HepG2 (cell line): ENCODE data around the gene C5AR1. TPM values are rescaled to one million over a fixed set of nuclear protein-coding genes. Genes with fewer than 3 reads are reported as not detected.
A peak's percentile ranks its signal among the peaks of the same experiment; 100 is the strongest.

ENCODE experiments used
- ATF7-NPFF ChIP-seq: sonication (generic); formaldehyde crosslinking; IDR thresholded peaks from 2 replicates; pipeline ENCODE4 v1.8.1; 2023; ENCODE audit warnings: mild to moderate bottlenecking, low read depth, missing genetic modification reagents, moderate library complexity
- CAMTA2 ChIP-seq: sonication (generic); formaldehyde crosslinking; IDR thresholded peaks from 2 replicates; pipeline ENCODE4 v1.4.0; 2020; ENCODE audit warnings: mild to moderate bottlenecking, missing genetic modification reagents, borderline replicate concordance
- CEBPZ ChIP-seq: IDR thresholded peaks from 2 replicates; pipeline ENCODE4 v1.6.1; 2012; ENCODE audit warnings: low read length, improper control_type of control experiment
- CENPX ChIP-seq: sonication (generic); formaldehyde crosslinking; IDR thresholded peaks from 2 replicates; pipeline ENCODE4 v1.9.0; 2021; ENCODE audit warnings: mild to moderate bottlenecking, missing genetic modification reagents, moderate library complexity
- GABPB1 ChIP-seq: IDR thresholded peaks from 2 replicates; pipeline ENCODE4 v1.6.1; 2016; ENCODE audit warnings: mild to moderate bottlenecking, missing genetic modification reagents, moderate library complexity, missing compliant biosample characterization
- HCFC1 ChIP-seq: fragments of 150-350 bp; IDR thresholded peaks from 2 replicates; pipeline ENCODE4 v1.6.1; 2014; ENCODE audit warnings: low read depth, low read length
- HHEX ChIP-seq: IDR thresholded peaks from 2 replicates; pipeline ENCODE4 v1.6.1; 2016; ENCODE audit warnings: control low read depth
- IKZF4 ChIP-seq: sonication (generic); formaldehyde crosslinking; IDR thresholded peaks from 2 replicates; pipeline ENCODE4 v1.5.1; 2020; ENCODE audit warnings: borderline replicate concordance, mild to moderate bottlenecking, low read depth, missing genetic modification reagents; ENCODE audit errors: not compliant biosample characterization
- JUNB ChIP-seq: sonication (generic); formaldehyde crosslinking; IDR thresholded peaks from 2 replicates; pipeline ENCODE4 v1.8.0; 2022; ENCODE audit warnings: missing genetic modification reagents, mild to moderate bottlenecking, borderline replicate concordance
- KDM5B ChIP-seq: sonication (generic); formaldehyde crosslinking; IDR thresholded peaks from 2 replicates; pipeline ENCODE4 v1.4.0; 2020; ENCODE audit warnings: missing genetic modification reagents, mild to moderate bottlenecking, borderline replicate concordance
- KLF11 ChIP-seq: IDR thresholded peaks from 2 replicates; pipeline ENCODE4 v1.6.1; 2016; ENCODE audit warnings: missing compliant biosample characterization
- MTF2 ChIP-seq: sonication (generic); formaldehyde crosslinking; IDR thresholded peaks from 2 replicates; pipeline ENCODE4 v1.5.0; 2020; ENCODE audit warnings: missing genetic modification reagents, borderline replicate concordance
- NFE2L2 ChIP-seq: fragments of 150-350 bp; IDR thresholded peaks from 2 replicates; pipeline ENCODE4 v1.6.1; 2014; ENCODE audit warnings: low read length
- NFIC ChIP-seq: IDR thresholded peaks from 2 replicates; pipeline ENCODE4 v1.6.1; 2012; ENCODE audit warnings: mild to moderate bottlenecking, low read length, inconsistent platforms
- NFKBIZ ChIP-seq: IDR thresholded peaks from 2 replicates; pipeline ENCODE4 v1.6.1; 2018; ENCODE audit warnings: missing genetic modification reagents, missing compliant biosample characterization
- POGZ ChIP-seq: sonication (generic); formaldehyde crosslinking; IDR thresholded peaks from 2 replicates; pipeline ENCODE4 v1.4.0; 2020; ENCODE audit warnings: mild to moderate bottlenecking, missing genetic modification reagents
- PPARG ChIP-seq: conservative IDR thresholded peaks from 2 replicates; pipeline ENCODE4 v1.6.1; 2016; ENCODE audit warnings: missing biosample characterization, missing genetic modification reagents
- REXO4 ChIP-seq: sonication (generic); formaldehyde crosslinking; IDR thresholded peaks from 2 replicates; pipeline ENCODE4 v1.8.0; 2022; ENCODE audit warnings: missing genetic modification reagents, mild to moderate bottlenecking, borderline replicate concordance
- RFXANK ChIP-seq: IDR thresholded peaks from 2 replicates; pipeline ENCODE4 v1.6.1; 2016
- ZBTB43 ChIP-seq: sonication (generic); formaldehyde crosslinking; conservative IDR thresholded peaks from 2 replicates; pipeline ENCODE4 v1.4.0; 2020; ENCODE audit warnings: missing genetic modification reagents
- ZKSCAN8 ChIP-seq: IDR thresholded peaks from 2 replicates; pipeline ENCODE4 v1.6.1; 2016; ENCODE audit warnings: borderline replicate concordance, missing genetic modification reagents, missing compliant biosample characterization
- ZNF138 ChIP-seq: sonication (generic); formaldehyde crosslinking; IDR thresholded peaks from 2 replicates; pipeline ENCODE4 v1.5.0; 2020; ENCODE audit warnings: mild to moderate bottlenecking, low read depth, missing genetic modification reagents
- ZNF331 ChIP-seq: sonication (generic); formaldehyde crosslinking; IDR thresholded peaks from 2 replicates; pipeline ENCODE4 v1.4.0; 2020; ENCODE audit warnings: missing genetic modification reagents
- ZNF496 ChIP-seq: sonication (generic); formaldehyde crosslinking; IDR thresholded peaks from 2 replicates; pipeline ENCODE4 v1.8.1; 2023; ENCODE audit warnings: mild to moderate bottlenecking, moderate library complexity, missing genetic modification reagents; ENCODE audit not compliant: insufficient replicate concordance
- ZNF564 ChIP-seq: sonication (generic); formaldehyde crosslinking; IDR thresholded peaks from 2 replicates; pipeline ENCODE4 v1.8.1; 2023; ENCODE audit warnings: mild to moderate bottlenecking, missing genetic modification reagents
- ZNF639 ChIP-seq: conservative IDR thresholded peaks from 2 replicates; pipeline ENCODE4 v1.6.1; 2018; ENCODE audit warnings: missing genetic modification reagents
- polyA plus RNA-seq, 8 experiments: library from polyadenylated mRNA; depleted of rRNA in 3 of 8; stranded (reverse) in 7 of 8; unstranded in 1 of 8; fragments of >200 nt; fragmentation: Illumina TruSeq in 4 of 8; extraction: Trizol in 4 of 8; gene quantifications; 2 replicates each; pipeline versions ENCODE4 v1.2.1 to v1.2.3, GENCODE V29; 2011 to 2016; ENCODE audit warnings: low read depth in 4 of 8, missing spikeins in 1 of 8, mixed read lengths in 1 of 8; ENCODE audit not compliant: insufficient read depth in 1 of 8
- total RNA-seq, 5 experiments: library from RNA; depleted of rRNA; stranded (reverse); fragments of >200 nt; fragmentation: Illumina TruSeq; extraction: Trizol; gene quantifications; 2 replicates each; pipeline ENCODE4 v1.2.3, GENCODE V29; 2016; ENCODE audit warnings: low read depth in 1 of 5

C5AR1 gene
- total and polyA plus RNA-seq, 2 of the 13 experiments (the other 11 are each of a cell fraction or from before 2014, with no cell fraction given) = 0.07 to 1.6 TPM

- TF ChIP-seq ZNF564 (CRISPR knock-in tag) = no peak
- no peak for TF ChIP-seq CAMTA2 (CRISPR knock-in tag)
- TF ChIP-seq KLF11 (CRISPR knock-in tag) = 0 out of 2 replicates have a peak, but pooled peaks have one; percentile 27
- no peak for TF ChIP-seq ZNF639 (CRISPR knock-in tag)
- TF ChIP-seq JUNB = peak; percentile 96
- TF ChIP-seq NFIC = peak; percentile 80; the same call in 1 of the 2 replicates
- 0 out of 2 replicates have a peak, but pooled peaks have one; percentile 44 for TF ChIP-seq HHEX (CRISPR knock-in tag)
- no peak for TF ChIP-seq MTF2 (CRISPR knock-in tag)
- TF ChIP-seq ZNF331 (CRISPR knock-in tag) = peak; percentile 92
- TF ChIP-seq ZKSCAN8 (CRISPR knock-in tag) = peak; percentile 81
- peak; percentile 75; the same call in 1 of the 2 replicates for TF ChIP-seq PPARG
- peak; percentile 45; the same call in 1 of the 2 replicates for TF ChIP-seq GABPB1
- no peak for TF ChIP-seq ZNF138 (CRISPR knock-in tag)
- no peak for TF ChIP-seq CENPX
- TF ChIP-seq ATF7-NPFF (CRISPR knock-in tag) = no peak
- TF ChIP-seq NFE2L2 = 0 out of 2 replicates have a peak, but pooled peaks have one; percentile 53
- no peak for TF ChIP-seq RFXANK (CRISPR knock-in tag)
- no peak for TF ChIP-seq IKZF4 (CRISPR knock-in tag)
- no peak for TF ChIP-seq REXO4 (CRISPR knock-in tag)
- no peak; the same call in 1 of the 2 replicates for TF ChIP-seq ZBTB43 (CRISPR knock-in tag)
- TF ChIP-seq HCFC1 = no peak
- no peak for TF ChIP-seq KDM5B (CRISPR knock-in tag)
- TF ChIP-seq CEBPZ = no peak
- 0 out of 2 replicates have a peak, but pooled peaks have one; percentile 69 for TF ChIP-seq NFKBIZ (CRISPR knock-in tag)
- TF ChIP-seq POGZ = peak; percentile 72
- TF ChIP-seq ZNF496 (CRISPR knock-in tag) = no peak
Measured at GRCh38 chr19:47315125-47315821, 5.6 kb downstream of the C5AR1 start (continued).
